ENCODE measurements around the gene PACC1.
"Not testable (repeated sequence)": the region's sequence is repeated elsewhere in the genome, so short reads cannot be mapped to it uniquely, and the experiment has no call there.

Gene PACC1

GRCh38 chr1:212401042-212401441, 13.6 kb downstream of the PACC1 start:
- DNase-seq (ENCODE audit: low read depth), result no peak
- no peak for TF ChIP-seq CTCF (IDR thresholded peaks at IDR 0.05; ENCODE audit: low read depth, low read length, missing control alignments)
- H3K4me3 ChIP-seq (ENCODE audit: low read depth, low read length), result no peak overlapping the region
- in situ Hi-C loops (cut with HindIII; ENCODE audit: low sequenced_read_pairs), result no loop called here

GRCh38 chr1:212397171-212397570, 17.5 kb downstream of the PACC1 start:
- H3K4me3 ChIP-seq (ENCODE audit: low read depth, low read length), result no peak overlapping the region
- in situ Hi-C loops (cut with HindIII; ENCODE audit: low sequenced_read_pairs), result no loop called here
- DNase-seq (ENCODE audit: low read depth), result no peak
- TF ChIP-seq CTCF (IDR thresholded peaks at IDR 0.05; ENCODE audit: low read depth, low read length, missing control alignments), result no peak

- in situ Hi-C loops (cut with HindIII; ENCODE audit: low sequenced_read_pairs), result no loop called here
- no peak overlapping the region for H3K4me3 ChIP-seq (ENCODE audit: low read depth, low read length)
- no peak for TF ChIP-seq CTCF (IDR thresholded peaks at IDR 0.05; ENCODE audit: low read depth, low read length, missing control alignments)
- DNase-seq (ENCODE audit: low read depth), result no peak
These were observed 18.0 kb downstream of the PACC1 start for GRCh38 chr1:212396638-212397037.

- DNase-seq (ENCODE audit: low read depth); in situ Hi-C loops (cut with HindIII; ENCODE audit: low sequenced_read_pairs); H3K4me3 ChIP-seq (ENCODE audit: low read depth, low read length): not testable (repeated sequence)
These were observed 18.8 kb downstream of the PACC1 start for GRCh38 chr1:212395678-212396437.

- TF ChIP-seq CTCF (IDR thresholded peaks at IDR 0.05; ENCODE audit: low read depth, low read length, missing control alignments), result no peak
- no peak overlapping the region for H3K4me3 ChIP-seq (ENCODE audit: low read depth, low read length)
- in situ Hi-C loops (cut with HindIII; ENCODE audit: low sequenced_read_pairs), result no loop called here
- no peak for DNase-seq (ENCODE audit: low read depth)
These were observed 25.5 kb downstream of the PACC1 start for GRCh38 chr1:212388985-212389716.

- in situ Hi-C loops (cut with HindIII; ENCODE audit: low sequenced_read_pairs), result no loop called here
- TF ChIP-seq CTCF (IDR thresholded peaks at IDR 0.05; ENCODE audit: low read depth, low read length, missing control alignments), result no peak
- no peak for DNase-seq (ENCODE audit: low read depth)
- H3K4me3 ChIP-seq (ENCODE audit: low read depth, low read length), result no peak overlapping the region
These were observed 28.7 kb downstream of the PACC1 start for GRCh38 chr1:212386029-212386428.

- DNase-seq (ENCODE audit: low read depth), result no peak
- in situ Hi-C loops (cut with HindIII; ENCODE audit: low sequenced_read_pairs), result no loop called here
- no peak overlapping the region for H3K4me3 ChIP-seq (ENCODE audit: low read depth, low read length)
- TF ChIP-seq CTCF (IDR thresholded peaks at IDR 0.05; ENCODE audit: low read depth, low read length, missing control alignments), result no peak
These were observed 33.2 kb downstream of the PACC1 start for GRCh38 chr1:212381397-212382035.
